Prostate gland (tissue), 2 donors: ENCODE measurements around the gene BATF3. TPM values are rescaled to one million over a fixed set of nuclear protein-coding genes. Genes with fewer than 3 reads are reported as not detected.
"Not testable (repeated sequence)": the region's sequence is repeated elsewhere in the genome, so short reads cannot be mapped to it uniquely, and the experiment has no call there.

Source experiments
- DNase-seq: peaks from one replicate; pipeline ENCODE4 v3.0.0-alpha.2; 2019; ENCODE audit warnings: low spot score
- H3K27ac ChIP-seq, 2 donors: fragments of 200-600 bp; sonication (generic); 2 replicates each; pipeline ENCODE4 v1.5.1; 2017 to 2019
- H3K27me3 ChIP-seq: fragments of 200-600 bp; sonication (generic); replicated peaks from 2 replicates; pipeline ENCODE4 v1.5.1; 2019; ENCODE audit not compliant: insufficient read depth
- H3K36me3 ChIP-seq, 2 donors: fragments of 200-600 bp; sonication (generic); 1 replicate in 1 of 2; 2 replicates in 1 of 2; pipeline versions ENCODE4 v1.5.1 to v1.8.1; 2017 to 2019
- H3K4me1 ChIP-seq: fragments of 200-600 bp; sonication (generic); replicated peaks from 2 replicates; pipeline ENCODE4 v1.5.1; 2019
- H3K4me3 ChIP-seq, 2 donors: fragments of 200-600 bp; sonication (generic); 2 replicates each; pipeline ENCODE4 v1.5.1; 2017 to 2019
- H3K9me3 ChIP-seq: fragments of 200-600 bp; sonication (generic); 2 replicates; pipeline ENCODE4 v1.5.1; 2017
- POLR2A ChIP-seq: fragments of 450-650 bp; IDR thresholded peaks from one replicate; pipeline ENCODE4 v1.6.1; 2016; ENCODE audit warnings: antibody characterized with exemption, mild to moderate bottlenecking
- POLR2AphosphoS5 ChIP-seq: sonication (generic); formaldehyde crosslinking; IDR thresholded peaks from one replicate; pipeline ENCODE4 v1.6.1; 2017; ENCODE audit warnings: antibody characterized with exemption
- WGBS: methylation state at CpG from one replicate; pipeline ENCODE4 v1.1.5; 2018; 5-methylcytosine and 5-hydroxymethylcytosine counted together
- intact Hi-C: fragments of 100-400 bp; cut with DNase I; formaldehyde crosslinking; loops from one replicate; pipeline ENCODE4 v1.14.2; 2022
- total RNA-seq, 2 donors: library from RNA; depleted of rRNA; stranded (reverse); fragments of >200 nt; gene quantifications; one replicate each; pipeline ENCODE4 v1.1.0, GENCODE V29; 2016
- TF ChIP-seq, protein P1 (sequence below), 4 experiments: fragments of 200-600 bp in 2 of 4; fragments of 450-650 bp in 2 of 4; sonication (generic) in 2 of 4; IDR thresholded peaks; 1 replicate in 3 of 4; 2 replicates in 1 of 4; pipeline ENCODE4 v1.5.1; 2016 to 2019; ENCODE audit warnings: antibody characterized with exemption in 4 of 4, mild to moderate bottlenecking in 2 of 4, moderate library complexity in 2 of 4

Gene BATF3
- total RNA-seq, 2 donors from 2014 or later: 4.0 TPM; not detected in 1

DNA sequence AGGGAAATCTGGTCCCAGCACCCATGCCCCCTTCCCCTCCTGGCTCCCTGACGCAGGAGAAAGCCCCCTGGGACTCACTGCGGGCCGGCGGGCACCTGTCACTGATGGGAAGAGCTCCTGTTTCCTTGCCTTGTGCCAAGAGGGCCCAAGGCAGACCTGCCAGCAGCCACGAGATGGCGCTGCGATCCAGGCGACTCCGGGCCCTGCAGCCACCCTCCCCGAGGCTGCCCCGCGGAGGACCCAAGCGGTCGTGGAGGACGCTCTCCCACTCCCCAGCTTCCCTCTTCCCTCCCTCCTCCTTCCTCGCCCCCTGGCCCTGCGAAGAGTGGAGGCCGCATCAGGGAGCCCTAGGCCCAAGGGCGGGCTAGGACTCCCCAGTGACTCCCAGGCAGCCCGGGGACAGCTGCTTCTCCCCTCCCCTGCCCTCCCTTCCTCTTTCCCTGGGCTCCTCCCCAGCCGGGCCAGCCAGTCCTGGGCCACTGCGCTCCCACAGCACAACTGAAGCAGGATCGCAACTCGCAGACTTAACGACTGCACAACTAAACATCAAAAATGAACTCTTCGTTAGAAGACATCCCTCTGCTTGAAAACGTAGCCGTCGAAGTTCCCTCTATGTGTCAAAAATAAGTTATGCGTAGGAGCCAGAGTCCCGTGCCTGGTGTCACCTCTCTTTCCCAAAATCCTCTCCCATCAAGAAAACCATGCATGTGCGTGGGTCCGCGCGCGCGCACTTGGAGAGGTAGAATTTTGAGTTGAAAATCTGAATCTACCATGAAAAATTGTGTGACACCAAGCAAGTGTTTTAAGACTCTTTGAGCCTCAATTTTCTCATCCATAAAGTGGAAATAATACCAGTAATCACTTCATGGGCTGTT lies 34.2 kb downstream of the BATF3 start:
- no peaks in the 10 kb centered on the region for H3K36me3 ChIP-seq
- peak overlapping the region; percentile 65 to 72 for H3K27ac ChIP-seq
- TF ChIP-seq, protein P1, sequence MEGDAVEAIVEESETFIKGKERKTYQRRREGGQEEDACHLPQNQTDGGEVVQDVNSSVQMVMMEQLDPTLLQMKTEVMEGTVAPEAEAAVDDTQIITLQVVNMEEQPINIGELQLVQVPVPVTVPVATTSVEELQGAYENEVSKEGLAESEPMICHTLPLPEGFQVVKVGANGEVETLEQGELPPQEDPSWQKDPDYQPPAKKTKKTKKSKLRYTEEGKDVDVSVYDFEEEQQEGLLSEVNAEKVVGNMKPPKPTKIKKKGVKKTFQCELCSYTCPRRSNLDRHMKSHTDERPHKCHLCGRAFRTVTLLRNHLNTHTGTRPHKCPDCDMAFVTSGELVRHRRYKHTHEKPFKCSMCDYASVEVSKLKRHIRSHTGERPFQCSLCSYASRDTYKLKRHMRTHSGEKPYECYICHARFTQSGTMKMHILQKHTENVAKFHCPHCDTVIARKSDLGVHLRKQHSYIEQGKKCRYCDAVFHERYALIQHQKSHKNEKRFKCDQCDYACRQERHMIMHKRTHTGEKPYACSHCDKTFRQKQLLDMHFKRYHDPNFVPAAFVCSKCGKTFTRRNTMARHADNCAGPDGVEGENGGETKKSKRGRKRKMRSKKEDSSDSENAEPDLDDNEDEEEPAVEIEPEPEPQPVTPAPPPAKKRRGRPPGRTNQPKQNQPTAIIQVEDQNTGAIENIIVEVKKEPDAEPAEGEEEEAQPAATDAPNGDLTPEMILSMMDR (IDR thresholded peaks at IDR 0.05): peak; percentile 81 to 98 (median 84)
- TF ChIP-seq POLR2A (peak; percentile 23), POLR2AphosphoS5 (peak; percentile 46)
- peak overlapping the region; percentile 38 to 56 for H3K4me3 ChIP-seq
- H3K9me3 ChIP-seq: no peaks in the 10 kb centered on the region
- WGBS: 13% methylated on average over 37 of the region's 37 CpGs
- intact Hi-C loops: loop anchor here (5.0 kb wide), 2 partner anchors 117 to 322 kb away; no protein-coding TSS in a partner anchor
- no peaks in the 10 kb centered on the region for H3K4me1 ChIP-seq
- DNase-seq: peak; percentile 70
- H3K27me3 ChIP-seq: no peaks in the 10 kb centered on the region

DNA sequence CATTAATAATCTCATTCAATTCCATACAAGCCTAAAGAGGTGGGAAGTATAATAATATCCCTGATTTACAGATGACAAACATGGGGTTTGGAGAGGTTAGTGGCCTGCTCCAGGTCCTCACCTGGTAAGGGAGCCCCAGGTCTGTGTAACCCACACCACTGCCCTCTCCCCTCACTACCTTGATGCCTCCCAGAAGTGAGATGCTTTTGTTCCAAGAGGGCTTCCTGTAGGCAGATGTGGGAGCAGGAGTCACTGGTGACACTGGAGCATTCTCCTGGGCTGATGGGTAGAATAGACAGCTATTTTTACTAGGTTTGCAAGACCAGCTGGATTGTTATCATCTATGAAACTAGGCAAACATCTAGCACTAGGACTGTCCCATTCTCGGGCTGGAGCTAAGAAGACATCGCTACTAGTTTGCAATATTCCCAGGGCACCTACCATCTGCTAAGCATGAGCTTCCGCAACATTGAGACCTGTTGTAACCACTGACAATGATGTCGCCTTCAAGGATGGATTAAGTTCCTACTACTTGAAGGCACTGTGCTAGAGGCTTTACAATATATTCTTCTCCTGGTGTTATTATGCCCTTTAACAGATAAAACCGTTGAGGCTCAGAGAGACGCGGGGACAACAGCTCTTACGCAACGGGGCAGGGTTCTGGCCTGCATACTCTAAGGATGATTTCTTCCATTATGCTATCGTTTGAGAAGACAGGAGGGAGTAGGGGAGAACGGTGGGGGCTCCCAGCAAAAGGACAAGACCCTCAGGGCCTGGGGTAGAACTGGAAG lies 35.0 kb downstream of the BATF3 start:
- no peak overlapping the region for H3K4me3 ChIP-seq
- DNase-seq: no peak
- intact Hi-C loops: loop anchor here (5.0 kb wide), 2 partner anchors 118 to 323 kb away; no protein-coding TSS in a partner anchor
- H3K4me1 ChIP-seq: no peaks in the 10 kb centered on the region
- no peaks in the 10 kb centered on the region for H3K27me3 ChIP-seq
- H3K9me3 ChIP-seq: no peaks in the 10 kb centered on the region
- H3K27ac ChIP-seq: no peak overlapping the region
- TF ChIP-seq POLR2A (no peak), POLR2AphosphoS5 (no peak)
- TF ChIP-seq, protein P1 (IDR thresholded peaks at IDR 0.05): no peak
- WGBS: 68% methylated on average over 11 of the region's 11 CpGs
- H3K36me3 ChIP-seq: no peaks in the 10 kb centered on the region

DNA sequence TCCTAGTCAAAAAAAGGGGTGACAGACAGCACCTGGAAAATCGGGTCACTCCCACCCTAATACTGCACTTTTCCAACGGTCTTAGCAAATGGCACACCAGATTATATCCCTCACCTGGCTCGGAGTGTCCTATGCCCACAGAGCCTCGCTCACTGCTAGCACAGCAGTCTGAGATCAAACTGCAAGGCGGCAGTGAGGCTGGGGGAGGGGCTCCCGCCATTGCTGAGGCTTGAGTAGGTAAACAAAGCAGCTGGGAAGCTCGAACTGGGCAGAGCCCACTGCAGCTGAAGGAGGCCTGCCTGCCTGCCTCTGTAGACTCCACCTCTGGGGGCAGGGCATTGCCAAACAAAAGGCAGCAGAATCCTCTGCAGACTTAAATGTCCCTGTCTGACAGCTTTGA lies 41.4 kb downstream of the BATF3 start:
- H3K9me3 ChIP-seq, H3K4me1 ChIP-seq, H3K27me3 ChIP-seq, H3K27ac ChIP-seq, DNase-seq, intact Hi-C loops, H3K4me3 ChIP-seq, H3K36me3 ChIP-seq: not testable (repeated sequence)
- WGBS: 42% methylated on average over 7 of the region's 7 CpGs

DNA sequence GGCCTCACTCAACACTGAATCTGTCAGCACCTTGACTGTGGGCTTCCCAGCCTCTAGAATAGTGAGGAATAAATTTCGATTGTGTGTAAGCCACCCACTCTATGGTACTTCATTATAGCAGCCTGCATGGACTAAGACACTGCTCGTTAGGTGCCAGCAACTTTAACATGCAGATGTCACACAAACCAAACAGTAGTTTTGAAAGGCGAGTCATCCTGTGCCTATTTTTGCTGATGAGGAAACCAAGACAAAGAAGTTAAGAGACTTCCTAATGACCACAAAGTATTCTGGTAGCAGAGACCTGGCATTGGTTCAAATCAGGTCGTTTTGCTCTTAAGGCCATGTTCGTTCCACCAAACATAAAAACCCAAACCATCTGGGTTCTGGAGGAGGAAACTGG lies 42.9 kb downstream of the BATF3 start:
- Histone ChIP-seq H3K27ac (no peak overlapping the region), H3K36me3 (no peaks in the 10 kb centered on the region), H3K27me3 (no peaks in the 10 kb centered on the region), H3K9me3 (no peaks in the 10 kb centered on the region), H3K4me1 (no peaks in the 10 kb centered on the region), H3K4me3 (no peak overlapping the region)
- DNase-seq: no peak
- no peak for TF ChIP-seq POLR2AphosphoS5
- no peak for TF ChIP-seq POLR2A
- TF ChIP-seq, protein P1 (IDR thresholded peaks at IDR 0.05): no peak
- intact Hi-C loops: no loop called here
- WGBS: 82% methylated on average over 5 of the region's 5 CpGs

DNA sequence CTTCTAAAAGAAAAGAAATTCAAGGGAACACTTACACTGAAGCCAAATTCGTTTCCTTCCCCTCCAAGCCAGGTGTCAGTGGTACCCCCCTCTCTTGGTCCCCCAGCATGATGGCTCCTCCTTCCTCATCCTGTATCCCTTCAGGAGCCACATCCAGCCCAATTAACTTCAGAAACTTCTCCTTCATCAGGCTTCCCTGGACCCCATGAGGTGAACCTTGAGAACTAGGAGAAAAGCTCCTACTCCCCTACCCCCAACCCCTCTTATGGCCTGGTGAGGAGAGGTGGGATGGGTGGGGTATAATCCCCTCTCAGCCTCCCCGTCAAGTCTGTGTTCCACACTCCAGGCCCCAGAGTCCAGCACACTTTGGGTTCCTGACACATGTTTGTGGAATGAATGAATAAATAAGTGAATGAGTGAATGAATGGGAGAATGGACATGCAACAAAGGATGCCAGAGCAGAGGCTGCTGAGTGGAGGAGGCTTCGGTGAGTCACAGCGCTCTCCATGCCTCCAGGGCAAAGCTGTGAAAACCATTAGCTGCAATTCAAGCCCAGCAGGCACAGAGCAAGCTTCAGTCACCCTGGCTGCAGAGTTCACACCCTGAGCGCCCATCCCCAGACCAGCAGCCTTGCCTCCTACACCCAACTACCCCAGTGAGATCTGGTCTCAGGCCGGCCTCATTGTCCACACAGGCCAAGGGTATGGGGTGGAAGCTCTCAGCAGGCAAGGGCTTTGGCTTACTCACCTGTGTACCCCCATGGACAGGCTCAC lies 43.8 kb downstream of the BATF3 start:
- Histone ChIP-seq H3K27ac (no peak overlapping the region), H3K9me3 (no peaks in the 10 kb centered on the region), H3K4me3 (no peak overlapping the region), H3K27me3 (no peaks in the 10 kb centered on the region), H3K4me1 (no peaks in the 10 kb centered on the region), H3K36me3 (no peaks in the 10 kb centered on the region)
- intact Hi-C loops: no loop called here
- 69% methylated on average over 6 of the region's 6 CpGs for WGBS
- DNase-seq: no peak
- TF ChIP-seq, protein P1 (IDR thresholded peaks at IDR 0.05): no peak
- no peak for TF ChIP-seq POLR2AphosphoS5
- TF ChIP-seq POLR2A: no peak
